Thyroid gland (tissue), 4 donors: ENCODE measurements around the gene SERTAD4. TPM values are rescaled to one million over a fixed set of nuclear protein-coding genes. Genes with fewer than 3 reads are reported as not detected.
A peak's percentile ranks its signal among the peaks of the same experiment; 100 is the strongest.

Experiments
- DNase-seq, 2 donors: peaks; one replicate each; pipeline ENCODE4 v3.0.0-alpha.2; 2019
- H3K27ac ChIP-seq, 3 donors: fragments of 200-600 bp; sonication (generic); 1 replicate in 2 of 3; 2 replicates in 1 of 3; pipeline ENCODE4 v1.5.1; 2016 to 2019; ENCODE audit warnings: mild to moderate bottlenecking in 1 of 3, moderate library complexity in 1 of 3
- H3K27me3 ChIP-seq: fragments of 200-600 bp; sonication (generic); one replicate; pipeline ENCODE4 v1.5.1; 2019
- H3K36me3 ChIP-seq, 2 donors: fragments of 200-600 bp; sonication (generic); one replicate each; pipeline ENCODE4 v1.5.1; 2016 to 2019
- H3K4me1 ChIP-seq, 2 donors: fragments of 200-600 bp; sonication (generic); one replicate each; pipeline ENCODE4 v1.5.1; 2017 to 2019
- H3K4me3 ChIP-seq, 3 donors: fragments of 200-600 bp; sonication (generic); replicated peaks in 1 of 3; 1 replicate in 2 of 3; 2 replicates in 1 of 3; pipeline ENCODE4 v1.5.1; 2016; ENCODE audit warnings: mild to moderate bottlenecking in 1 of 3
- H3K9me3 ChIP-seq: fragments of 200-600 bp; sonication (generic); one replicate; pipeline ENCODE4 v1.5.1; 2017
- CTCF ChIP-seq, 6 experiments: fragments of 200-600 bp in 3 of 6; fragments of 450-650 bp in 3 of 6; sonication (generic) in 3 of 6; IDR thresholded peaks; one replicate each; pipeline ENCODE4 v1.5.1; 2016 to 2019; ENCODE audit warnings: antibody characterized with exemption in 6 of 6, mild to moderate bottlenecking in 2 of 6, inconsistent platforms in 1 of 6, moderate library complexity in 1 of 6
- POLR2A ChIP-seq, 2 donors: fragments of 450-650 bp; IDR thresholded peaks; one replicate each; pipeline ENCODE4 v1.6.1; 2017; ENCODE audit warnings: antibody characterized with exemption in 2 of 2, mild to moderate bottlenecking in 2 of 2, moderate library complexity in 1 of 2
- WGBS, 2 donors: methylation state at CpG; one replicate each; pipeline ENCODE4 v1.1.5; 2017; 5-methylcytosine and 5-hydroxymethylcytosine counted together
- intact Hi-C: fragments of 100-400 bp; cut with DNase I; formaldehyde crosslinking; loops from one replicate; pipeline ENCODE4 v1.15.1; 2023
- total RNA-seq, 4 donors: library from RNA; depleted of rRNA; stranded (reverse); fragments of >200 nt; gene quantifications; one replicate each; pipeline ENCODE4 v1.2.3, GENCODE V29; 2016

Gene SERTAD4
- total RNA-seq, 4 donors from 2014 or later = 1.5 to 4.0 (median 3.6) TPM

GRCh38 chr1:210233495-210234328, 1.1 kb downstream of the SERTAD4 start:
- Histone ChIP-seq H3K4me1 (peaks cover 24 to 36% of the 10 kb centered on the region in 2 donors), H3K36me3 (no peaks in the 10 kb centered on the region), H3K4me3 (peak overlapping the region; percentile 22 to 68 (median 33)), H3K27me3 (no peaks in the 10 kb centered on the region), H3K27ac (peak overlapping the region; percentile 62 to 95 (median 90)), H3K9me3 (no peaks in the 10 kb centered on the region)
- intact Hi-C loops = no loop called here
- peak; percentile 72 to 77 for DNase-seq
- TF ChIP-seq CTCF (IDR thresholded peaks at IDR 0.05) (no peak), POLR2A (IDR thresholded peaks at IDR 0.05) (peak; percentile 4 to 55)
- WGBS, 2 donors = 1 to 3% methylated on average over 57 to 58 of the region's 61 CpGs

- Histone ChIP-seq H3K36me3 (no peaks in the 10 kb centered on the region), H3K27ac (peak overlapping the region; percentile 62 to 95 (median 90)), H3K27me3 (no peaks in the 10 kb centered on the region), H3K9me3 (no peaks in the 10 kb centered on the region), H3K4me3 (peak overlapping the region in 1 of 3 donors; percentile 68), H3K4me1 (peaks cover 28 to 41% of the 10 kb centered on the region in 2 donors)
- WGBS, 2 donors = 32 to 57% methylated on average over 6 to 10 of the region's 10 CpGs
- DNase-seq = no peak
- intact Hi-C loops = no loop called here
- peak in 1 of 6 experiments; percentile 41 for TF ChIP-seq CTCF (IDR thresholded peaks at IDR 0.05)
- no peak for TF ChIP-seq POLR2A (IDR thresholded peaks at IDR 0.05)
These were observed 1.7 kb downstream of the SERTAD4 start for GRCh38 chr1:210234329-210234757.

DNA sequence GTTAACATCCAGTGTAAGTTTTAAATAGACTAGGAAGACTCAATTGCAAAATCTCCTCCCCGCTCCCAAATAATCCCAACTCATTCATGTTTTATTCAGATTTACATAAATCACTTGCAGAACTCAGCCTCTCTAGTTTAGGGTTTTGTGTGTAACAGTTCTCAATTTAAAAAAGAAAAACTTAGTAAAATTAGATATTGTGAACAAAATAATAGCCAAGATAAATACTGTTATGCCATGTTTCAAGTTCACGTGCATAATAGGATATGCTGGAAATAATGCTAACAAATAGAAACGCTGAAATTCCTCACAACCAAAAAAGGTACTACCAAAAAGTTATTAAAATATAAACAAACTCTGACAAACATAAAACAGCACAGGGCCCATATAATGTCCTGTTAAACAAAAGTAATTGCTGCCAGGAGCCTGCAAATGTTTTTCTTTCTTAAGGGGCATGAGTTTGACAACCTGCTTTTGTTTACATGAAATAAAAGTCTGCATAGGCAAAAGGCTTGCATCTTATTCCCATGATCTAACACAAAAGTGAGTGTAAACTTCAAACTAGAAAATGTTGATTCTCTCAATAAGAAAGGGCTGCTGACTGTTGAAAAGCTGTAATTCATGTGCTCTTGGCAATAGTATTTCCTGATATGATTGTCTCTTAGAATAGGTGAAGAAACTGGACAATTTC, 2.9 kb downstream of the SERTAD4 start:
- WGBS, 2 donors = 88 to 92% methylated on average over 3 of the region's 3 CpGs
- no peaks in the 10 kb centered on the region for H3K36me3 ChIP-seq
- DNase-seq = no peak
- H3K4me3 ChIP-seq = no peak overlapping the region
- peaks cover 30 to 52% of the 10 kb centered on the region in 2 donors for H3K4me1 ChIP-seq
- no peaks in the 10 kb centered on the region for H3K9me3 ChIP-seq
- intact Hi-C loops = no loop called here
- peak overlapping the region; percentile 71 to 85 (median 74) for H3K27ac ChIP-seq
- no peaks in the 10 kb centered on the region for H3K27me3 ChIP-seq
- no peak for TF ChIP-seq CTCF (IDR thresholded peaks at IDR 0.05)
- TF ChIP-seq POLR2A (IDR thresholded peaks at IDR 0.05) = no peak

- DNase-seq = no peak
- Histone ChIP-seq H3K9me3 (no peaks in the 10 kb centered on the region), H3K36me3 (no peaks in the 10 kb centered on the region), H3K4me3 (no peak overlapping the region), H3K27ac (peak overlapping the region; percentile 71 to 85 (median 74)), H3K27me3 (no peaks in the 10 kb centered on the region), H3K4me1 (peaks cover 30 to 54% of the 10 kb centered on the region in 2 donors)
- intact Hi-C loops = no loop called here
- no peak for TF ChIP-seq CTCF (IDR thresholded peaks at IDR 0.05)
- no peak for TF ChIP-seq POLR2A (IDR thresholded peaks at IDR 0.05)
- WGBS, 2 donors = 71 to 83% methylated on average over 4 of the region's 4 CpGs
These were observed 3.8 kb downstream of the SERTAD4 start for GRCh38 chr1:210236386-210236839.
